Measurements from ENCODE around the gene WDFY3.

The WDFY3 gene

GRCh38 chr4:84799318-84799717 lies 167.2 kb downstream of the WDFY3 start:
- WGBS (ENCODE audit: extremely low coverage, insufficient coverage, low lambda C conversion rate) = 100% methylated on average over 2 of the region's 3 CpGs
- DNase-seq = no peak
- no peak overlapping the region for H2BK5ac ChIP-seq (ENCODE audit: low read length)
- no peak overlapping the region for H3K9ac ChIP-seq (ENCODE audit: low read length)
- H3K79me2 ChIP-seq (ENCODE audit: control insufficient read depth, insufficient read depth, low read length) = no peaks in the 10 kb centered on the region
- no peak overlapping the region for H3K4ac ChIP-seq (ENCODE audit: low read depth, low read length)
- H2AK5ac ChIP-seq (ENCODE audit: low read length) = no peak overlapping the region
- H3K36me3 ChIP-seq (ENCODE audit: control insufficient read depth, insufficient read depth, low read length) = peaks cover 3% of the 10 kb centered on the region
- H2BK120ac ChIP-seq (ENCODE audit: low read depth, low read length) = no peak overlapping the region
- no peak overlapping the region for H4K8ac ChIP-seq (ENCODE audit: low read depth, low read length)
- H3K4me1 ChIP-seq (ENCODE audit: control insufficient read depth, low read depth, low read length) = no peaks in the 10 kb centered on the region
- no peak overlapping the region for H4K5ac ChIP-seq (ENCODE audit: low read length)
- H3K79me1 ChIP-seq (ENCODE audit: low read length) = no peaks in the 10 kb centered on the region
- H3K4me2 ChIP-seq (ENCODE audit: low read length) = no peak overlapping the region
- no peak overlapping the region for H3K27ac ChIP-seq (ENCODE audit: low read depth, low read length)
- H2BK15ac ChIP-seq (replicated peaks; ENCODE audit: low read depth) = no peak overlapping the region
- H3K18ac ChIP-seq (ENCODE audit: low read length) = no peak overlapping the region
- H3K23ac ChIP-seq (ENCODE audit: low read length) = no peak overlapping the region
- H3K4me3 ChIP-seq (ENCODE audit: low read length) = no peak overlapping the region
- H3K27me3 ChIP-seq (ENCODE audit: insufficient read depth, low read length, poor library complexity) = no peaks in the 10 kb centered on the region
- H3K56ac ChIP-seq (ENCODE audit: low read length) = no peak overlapping the region

DNA sequence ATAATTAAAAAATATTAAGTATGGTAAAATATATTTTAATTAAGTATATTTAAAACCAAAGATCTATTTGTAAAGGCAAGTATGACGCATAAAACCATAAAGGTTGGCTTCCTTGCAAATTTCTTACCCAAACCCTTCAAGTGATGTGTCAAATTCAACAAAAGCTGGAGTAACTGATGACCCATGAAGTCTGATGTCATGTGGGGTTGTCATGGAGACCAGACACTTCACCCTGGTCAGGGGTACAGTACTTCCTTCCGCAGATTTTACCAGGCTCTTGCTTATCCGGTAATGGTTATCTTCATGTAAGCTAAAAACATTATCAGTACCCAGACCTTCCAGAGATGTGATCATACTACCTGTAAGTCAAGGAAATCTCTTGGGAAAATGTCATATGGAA lies 170.1 kb downstream of the WDFY3 start:
- no peaks in the 10 kb centered on the region for H3K79me2 ChIP-seq (ENCODE audit: control insufficient read depth, insufficient read depth, low read length)

DNA sequence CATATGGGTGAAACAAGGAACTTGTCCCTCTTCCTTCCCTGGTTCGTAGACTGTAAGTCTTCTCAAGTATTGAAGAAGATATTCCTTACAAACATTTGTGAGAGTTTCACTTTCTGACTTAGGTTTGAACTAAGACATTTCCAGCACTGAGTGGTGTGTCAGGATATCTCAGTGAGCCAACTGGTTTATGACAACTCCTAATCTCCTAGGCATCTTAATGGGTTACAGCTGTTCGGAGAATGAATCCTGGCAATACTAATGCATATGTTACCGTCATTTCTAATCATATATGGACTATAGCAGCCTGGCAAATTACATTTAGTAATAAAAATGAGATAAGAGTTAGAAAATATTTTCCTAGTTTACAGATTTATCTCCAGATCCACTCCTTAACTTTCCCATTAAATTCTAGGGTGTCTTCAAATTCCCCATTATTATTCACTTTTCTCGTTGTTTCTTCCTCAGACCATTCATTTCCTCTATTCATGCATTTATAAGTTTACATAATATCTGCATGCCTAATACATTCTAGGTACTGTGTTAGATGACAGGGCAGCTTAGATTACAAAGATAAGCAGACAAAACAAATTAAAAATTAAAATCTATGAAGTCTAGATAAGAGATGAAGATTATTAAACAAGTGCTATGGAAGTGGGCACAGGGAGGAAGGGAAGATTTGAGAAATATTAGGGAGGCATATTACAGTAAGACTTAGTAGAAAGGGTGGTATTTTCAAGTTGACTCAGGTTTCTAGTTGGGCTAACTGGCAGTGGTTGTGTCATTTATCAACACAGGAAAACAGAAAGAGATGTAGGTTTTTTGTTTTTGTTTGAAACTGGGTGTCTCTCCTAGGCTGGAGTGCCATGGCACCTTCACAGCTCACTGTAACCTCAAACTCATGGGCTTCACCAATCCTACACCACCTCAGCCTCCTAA lies 173.9 kb downstream of the WDFY3 start:
- Histone ChIP-seq H3K36me3 (ENCODE audit: control insufficient read depth, insufficient read depth, low read length) (no peaks in the 10 kb centered on the region), H2BK120ac (ENCODE audit: low read depth, low read length) (no peak overlapping the region), H4K5ac (ENCODE audit: low read length) (no peak overlapping the region), H2BK5ac (ENCODE audit: low read length) (no peak overlapping the region), H3K18ac (ENCODE audit: low read length) (no peak overlapping the region), H3K27me3 (ENCODE audit: insufficient read depth, low read length, poor library complexity) (no peaks in the 10 kb centered on the region), H4K8ac (ENCODE audit: low read depth, low read length) (no peak overlapping the region), H3K27ac (ENCODE audit: low read depth, low read length) (no peak overlapping the region), H3K4me3 (ENCODE audit: low read length) (no peak overlapping the region), H2AK5ac (ENCODE audit: low read length) (no peak overlapping the region), H3K4me1 (ENCODE audit: control insufficient read depth, low read depth, low read length) (no peaks in the 10 kb centered on the region), H3K4ac (ENCODE audit: low read depth, low read length) (no peak overlapping the region), H3K79me1 (ENCODE audit: low read length) (no peaks in the 10 kb centered on the region), H2BK15ac (replicated peaks; ENCODE audit: low read depth) (no peak overlapping the region), H3K23ac (ENCODE audit: low read length) (no peak overlapping the region), H3K79me2 (ENCODE audit: control insufficient read depth, insufficient read depth, low read length) (no peaks in the 10 kb centered on the region), H3K4me2 (ENCODE audit: low read length) (no peak overlapping the region), H3K9ac (ENCODE audit: low read length) (no peak overlapping the region), H3K56ac (ENCODE audit: low read length) (no peak overlapping the region)
- WGBS (ENCODE audit: extremely low coverage, insufficient coverage, low lambda C conversion rate) = no CpG with 5 or more reads among the region's 4 CpGs
- DNase-seq = no peak

More for the DNA sequence above, 170.1 kb downstream of the WDFY3 start:
- H2BK15ac ChIP-seq (replicated peaks; ENCODE audit: low read depth) = no peak overlapping the region
- no peak overlapping the region for H2BK120ac ChIP-seq (ENCODE audit: low read depth, low read length)
- no peaks in the 10 kb centered on the region for H3K27me3 ChIP-seq (ENCODE audit: insufficient read depth, low read length, poor library complexity)
- no peak overlapping the region for H3K4me2 ChIP-seq (ENCODE audit: low read length)
- no peak overlapping the region for H3K27ac ChIP-seq (ENCODE audit: low read depth, low read length)
- no peak overlapping the region for H3K4ac ChIP-seq (ENCODE audit: low read depth, low read length)
- H2BK5ac ChIP-seq (ENCODE audit: low read length) = no peak overlapping the region
- H4K5ac ChIP-seq (ENCODE audit: low read length) = no peak overlapping the region
- H3K56ac ChIP-seq (ENCODE audit: low read length) = no peak overlapping the region
- H3K23ac ChIP-seq (ENCODE audit: low read length) = no peak overlapping the region
- DNase-seq = peak; percentile 45
- H3K4me3 ChIP-seq (ENCODE audit: low read length) = no peak overlapping the region
- no peak overlapping the region for H3K9ac ChIP-seq (ENCODE audit: low read length)
- no peak overlapping the region for H3K18ac ChIP-seq (ENCODE audit: low read length)
- WGBS (ENCODE audit: extremely low coverage, insufficient coverage, low lambda C conversion rate) = no CpG with 5 or more reads among the region's 3 CpGs
- H3K4me1 ChIP-seq (ENCODE audit: control insufficient read depth, low read depth, low read length) = no peaks in the 10 kb centered on the region
- no peak overlapping the region for H2AK5ac ChIP-seq (ENCODE audit: low read length)
- no peaks in the 10 kb centered on the region for H3K79me1 ChIP-seq (ENCODE audit: low read length)
- H4K8ac ChIP-seq (ENCODE audit: low read depth, low read length) = no peak overlapping the region
- H3K36me3 ChIP-seq (ENCODE audit: control insufficient read depth, insufficient read depth, low read length) = peaks cover 2% of the 10 kb centered on the region

- H3K4me3 ChIP-seq (ENCODE audit: low read length) = no peak overlapping the region
- H3K36me3 ChIP-seq (ENCODE audit: control insufficient read depth, insufficient read depth, low read length) = peaks cover 1% of the 10 kb centered on the region
- H2BK5ac ChIP-seq (ENCODE audit: low read length) = no peak overlapping the region
These were observed 175.5 kb downstream of the WDFY3 start for GRCh38 chr4:84790769-84791565.

GRCh38 chr4:84786478-84786877 lies 180.0 kb downstream of the WDFY3 start:
- H3K4me1 ChIP-seq (ENCODE audit: control insufficient read depth, low read depth, low read length) = no peaks in the 10 kb centered on the region
- no peak overlapping the region for H3K27ac ChIP-seq (ENCODE audit: low read depth, low read length)
- no peak overlapping the region for H3K9ac ChIP-seq (ENCODE audit: low read length)
- no peak for DNase-seq
- no peak overlapping the region for H4K5ac ChIP-seq (ENCODE audit: low read length)
- H3K4me2 ChIP-seq (ENCODE audit: low read length) = no peak overlapping the region
- H3K79me1 ChIP-seq (ENCODE audit: low read length) = no peaks in the 10 kb centered on the region
- H3K56ac ChIP-seq (ENCODE audit: low read length) = no peak overlapping the region
- H3K79me2 ChIP-seq (ENCODE audit: control insufficient read depth, insufficient read depth, low read length) = no peaks in the 10 kb centered on the region
- no peak overlapping the region for H4K8ac ChIP-seq (ENCODE audit: low read depth, low read length)
- no peak overlapping the region for H2AK5ac ChIP-seq (ENCODE audit: low read length)
- WGBS (ENCODE audit: extremely low coverage, insufficient coverage, low lambda C conversion rate) = no CpG with 5 or more reads among the region's 1 CpG
- H2BK120ac ChIP-seq (ENCODE audit: low read depth, low read length) = no peak overlapping the region
- H3K36me3 ChIP-seq (ENCODE audit: control insufficient read depth, insufficient read depth, low read length) = peaks cover 3% of the 10 kb centered on the region
- no peak overlapping the region for H2BK15ac ChIP-seq (replicated peaks; ENCODE audit: low read depth)
- H3K27me3 ChIP-seq (ENCODE audit: insufficient read depth, low read length, poor library complexity) = no peaks in the 10 kb centered on the region
- no peak overlapping the region for H2BK5ac ChIP-seq (ENCODE audit: low read length)
- H3K23ac ChIP-seq (ENCODE audit: low read length) = no peak overlapping the region
- H3K4ac ChIP-seq (ENCODE audit: low read depth, low read length) = no peak overlapping the region
- H3K4me3 ChIP-seq (ENCODE audit: low read length) = no peak overlapping the region
- no peak overlapping the region for H3K18ac ChIP-seq (ENCODE audit: low read length)

More at GRCh38 chr4:84790769-84791565, 175.5 kb downstream of the WDFY3 start:
- Histone ChIP-seq H3K4me2 (ENCODE audit: low read length) (no peak overlapping the region), H3K23ac (ENCODE audit: low read length) (no peak overlapping the region), H4K5ac (ENCODE audit: low read length) (no peak overlapping the region), H2BK15ac (replicated peaks; ENCODE audit: low read depth) (no peak overlapping the region), H3K4me1 (ENCODE audit: control insufficient read depth, low read depth, low read length) (no peaks in the 10 kb centered on the region), H3K56ac (ENCODE audit: low read length) (no peak overlapping the region), H3K27ac (ENCODE audit: low read depth, low read length) (no peak overlapping the region), H3K79me1 (ENCODE audit: low read length) (no peaks in the 10 kb centered on the region), H2BK120ac (ENCODE audit: low read depth, low read length) (no peak overlapping the region), H4K8ac (ENCODE audit: low read depth, low read length) (no peak overlapping the region), H3K18ac (ENCODE audit: low read length) (no peak overlapping the region), H2AK5ac (ENCODE audit: low read length) (no peak overlapping the region), H3K9ac (ENCODE audit: low read length) (no peak overlapping the region), H3K27me3 (ENCODE audit: insufficient read depth, low read length, poor library complexity) (no peaks in the 10 kb centered on the region), H3K4ac (ENCODE audit: low read depth, low read length) (no peak overlapping the region), H3K79me2 (ENCODE audit: control insufficient read depth, insufficient read depth, low read length) (no peaks in the 10 kb centered on the region)
- DNase-seq = no peak
- WGBS (ENCODE audit: extremely low coverage, insufficient coverage, low lambda C conversion rate) = no CpG with 5 or more reads among the region's 5 CpGs
